Cerebellar nuclear complex (tissue), 1 donor: ENCODE measurements around the gene CD2.
"Not testable (repeated sequence)": the region's sequence is repeated elsewhere in the genome, so short reads cannot be mapped to it uniquely, and the experiment has no call there.

Experiments
- DNase-seq, 2 experiments: peaks; one replicate each; lab custom pipeline; 2025; lab: John Stamatoyannopoulos, UW

Gene CD2

DNA sequence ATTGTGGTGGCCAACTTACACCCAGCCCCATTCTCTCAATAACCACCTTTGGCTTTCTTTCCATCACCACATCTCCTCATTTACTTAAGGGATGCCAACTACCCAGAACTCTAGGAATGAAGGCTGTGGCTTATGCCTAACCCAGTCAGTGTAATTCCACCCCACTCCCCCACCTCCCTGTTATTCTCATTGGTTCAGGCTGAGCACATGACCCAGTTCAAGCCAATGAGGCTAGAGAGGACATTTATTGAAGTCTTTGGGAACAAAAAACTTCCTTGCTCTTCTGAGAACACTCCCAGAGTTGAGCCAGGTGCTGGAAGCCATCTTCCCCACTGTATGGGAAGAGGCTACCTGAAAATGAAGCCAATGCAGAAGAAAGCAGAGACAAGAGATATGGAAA, 22.8 kb upstream of the CD2 start:
- DNase-seq = no peak

DNA sequence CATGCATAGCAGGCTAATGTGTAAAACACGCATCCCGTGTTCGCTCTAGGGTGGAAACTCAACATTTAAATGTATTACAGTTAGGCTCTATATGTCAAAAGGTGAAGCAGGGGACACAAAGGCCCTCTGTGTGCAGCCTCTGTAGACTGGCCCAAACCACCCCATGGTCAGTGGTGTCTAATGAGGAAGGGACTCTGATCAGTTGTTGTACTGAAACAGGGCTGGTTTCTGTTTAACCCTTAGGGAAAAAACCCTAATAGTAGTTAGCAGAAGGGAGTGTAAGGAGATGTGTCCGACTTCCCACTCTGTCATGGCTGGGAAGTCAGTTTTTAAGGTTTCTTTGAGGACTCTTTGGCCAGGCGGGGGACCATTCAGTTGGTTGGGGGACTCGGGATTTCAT, 21.5 kb upstream of the CD2 start:
- DNase-seq = no peak

DNA sequence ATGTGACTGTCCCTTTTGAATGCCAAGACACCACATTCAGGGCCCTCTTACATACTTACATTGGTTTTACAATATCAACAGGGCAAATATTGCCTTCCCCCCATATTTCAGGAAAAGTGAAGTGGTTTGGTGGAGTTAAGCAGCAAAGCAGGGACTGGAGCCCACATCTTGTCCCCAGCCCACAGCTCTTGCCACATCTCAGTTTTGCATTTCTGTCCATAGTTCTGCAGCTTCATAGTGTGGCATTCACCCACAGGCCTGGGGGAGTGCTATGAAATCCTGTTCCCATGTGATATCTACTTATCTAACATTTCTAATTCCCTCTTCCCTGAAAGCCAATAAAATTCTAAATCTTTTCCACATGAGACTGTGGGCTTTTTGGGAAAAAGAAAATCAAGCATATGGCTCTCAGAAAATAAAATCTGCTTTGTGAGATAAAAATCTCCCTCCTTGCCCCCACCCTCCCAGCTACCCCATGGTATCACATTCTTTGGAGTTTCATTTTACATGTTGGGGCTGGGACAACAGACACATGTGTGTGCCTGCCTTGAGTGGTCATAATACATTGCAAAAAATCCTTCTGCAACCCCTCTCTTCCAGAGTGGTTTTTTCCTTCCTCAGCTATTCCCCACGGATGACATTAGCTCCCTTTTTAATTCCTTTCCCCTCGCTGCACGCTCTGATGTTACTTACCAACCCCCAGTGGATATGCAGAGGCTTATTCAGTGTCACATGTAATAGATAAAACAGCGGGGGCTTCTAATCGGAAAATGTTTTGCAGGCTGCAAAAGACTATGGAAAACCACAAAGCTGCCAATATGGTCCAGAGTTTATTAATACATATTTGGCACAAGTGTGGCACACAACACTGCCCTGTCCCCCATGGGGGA, 20.5 kb upstream of the CD2 start:
- DNase-seq = no peak

DNA sequence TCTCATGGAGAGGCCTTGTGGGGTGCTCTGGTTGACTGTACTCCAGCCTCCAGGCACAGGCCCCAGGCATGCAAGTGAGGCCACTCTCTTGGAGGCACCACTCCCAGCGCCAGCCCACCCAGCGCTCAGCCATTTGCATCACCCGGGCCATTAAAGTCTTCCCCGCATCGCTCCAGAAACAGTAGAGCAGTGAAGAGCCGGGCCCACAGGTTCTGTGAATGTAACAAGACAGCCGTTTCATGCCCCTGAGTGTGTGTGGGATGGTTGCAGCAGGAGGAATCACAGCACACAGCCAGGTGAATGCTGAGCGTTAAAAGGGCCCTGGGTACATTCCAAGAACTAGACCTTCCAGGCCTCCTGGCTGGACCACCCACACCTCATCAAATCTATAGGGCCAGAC, 19.0 kb upstream of the CD2 start:
- DNase-seq = no peak

DNA sequence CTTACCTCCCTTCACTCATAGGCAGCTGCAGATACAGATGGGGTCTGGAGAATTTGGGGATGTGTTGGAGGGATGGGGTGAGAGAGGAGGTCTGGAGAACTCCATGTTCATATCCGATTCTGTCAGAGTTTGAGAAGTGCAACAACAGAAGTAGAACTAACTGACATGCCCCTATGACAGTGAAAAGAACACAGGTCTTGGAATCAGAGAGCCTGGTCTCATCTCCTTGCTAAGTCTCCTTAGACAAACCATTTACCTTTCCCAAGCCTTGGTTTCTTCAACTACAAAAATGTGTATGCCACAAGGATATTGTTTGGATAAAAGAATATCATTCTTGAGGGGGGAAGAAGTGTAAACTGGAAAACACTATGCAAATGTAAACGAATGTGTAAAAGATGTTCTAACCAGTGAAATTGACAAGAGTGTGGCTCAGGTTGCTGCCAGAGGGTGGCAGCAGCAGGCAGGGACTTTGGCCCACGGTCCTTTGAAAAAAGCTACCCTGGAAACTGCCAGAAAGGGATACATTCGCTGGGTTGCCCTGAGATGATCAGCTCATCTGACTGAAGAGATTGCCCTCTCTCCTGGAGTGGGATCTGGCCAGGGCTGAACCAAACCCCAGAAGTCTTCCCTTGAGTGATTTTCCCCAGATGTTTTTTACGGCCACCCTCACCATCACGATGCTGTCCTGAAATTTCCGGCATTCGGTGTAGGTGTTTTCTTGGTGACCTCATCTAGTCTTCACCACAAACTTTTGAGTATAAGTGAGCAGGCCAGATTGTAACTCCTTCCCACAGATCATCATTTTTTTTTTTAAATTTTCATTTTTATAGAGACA, 17.0 kb upstream of the CD2 start:
- no peak for DNase-seq

DNA sequence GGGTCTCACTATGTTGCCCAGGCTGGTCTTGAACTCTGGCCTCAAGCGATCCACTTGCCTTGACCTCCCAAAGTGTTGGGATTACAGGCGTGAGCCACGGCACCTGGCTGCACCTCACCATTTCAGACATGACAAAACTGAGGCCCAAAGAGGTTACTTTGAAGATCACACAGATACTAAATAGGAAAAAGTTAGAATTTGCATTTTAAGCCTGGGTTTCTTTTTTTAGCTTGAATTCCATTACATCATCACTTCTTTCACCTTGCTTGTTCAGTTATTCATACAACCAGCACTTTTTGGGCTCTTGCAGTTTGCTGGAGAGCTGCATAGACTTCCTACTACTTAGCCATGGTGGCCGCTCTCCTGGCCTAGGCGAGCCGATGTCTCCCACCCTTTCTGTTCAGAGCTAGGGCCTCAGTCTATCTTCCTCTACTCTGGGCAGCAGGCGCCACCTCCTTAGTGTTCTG, 16.3 kb upstream of the CD2 start:
- DNase-seq = no peak

DNA sequence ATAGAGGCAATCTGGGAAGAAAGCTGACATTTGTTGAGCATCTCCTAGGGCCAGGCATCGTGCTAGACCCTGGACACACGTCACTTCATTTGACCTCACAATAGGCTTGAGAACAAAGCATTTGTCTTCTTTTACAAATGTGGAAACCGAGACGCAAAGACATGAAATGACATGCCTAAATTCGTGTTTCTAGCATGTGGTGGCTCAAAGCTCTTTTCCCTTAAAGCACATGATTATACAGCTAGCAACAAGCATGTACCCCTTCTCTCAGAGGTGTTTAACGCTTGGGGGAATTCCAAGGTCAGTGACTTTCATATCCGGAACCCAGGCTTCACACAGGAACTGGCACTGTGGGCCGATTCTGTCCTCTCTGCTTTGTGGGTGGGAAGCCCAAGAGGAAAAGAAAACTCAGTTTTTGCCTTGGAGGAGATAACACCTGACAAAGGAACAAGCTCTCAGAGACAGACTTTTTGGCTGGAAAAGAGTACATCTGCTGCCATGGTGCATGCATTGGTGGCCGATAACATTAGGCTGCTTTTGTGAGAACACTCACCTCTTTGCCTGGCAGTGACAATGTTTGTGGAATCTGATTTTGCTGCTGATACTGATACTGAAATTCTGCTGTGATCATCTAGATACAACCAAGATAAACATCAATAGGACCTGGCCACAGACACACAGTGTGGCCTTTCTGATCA, 15.4 kb upstream of the CD2 start:
- DNase-seq = no peak

DNA sequence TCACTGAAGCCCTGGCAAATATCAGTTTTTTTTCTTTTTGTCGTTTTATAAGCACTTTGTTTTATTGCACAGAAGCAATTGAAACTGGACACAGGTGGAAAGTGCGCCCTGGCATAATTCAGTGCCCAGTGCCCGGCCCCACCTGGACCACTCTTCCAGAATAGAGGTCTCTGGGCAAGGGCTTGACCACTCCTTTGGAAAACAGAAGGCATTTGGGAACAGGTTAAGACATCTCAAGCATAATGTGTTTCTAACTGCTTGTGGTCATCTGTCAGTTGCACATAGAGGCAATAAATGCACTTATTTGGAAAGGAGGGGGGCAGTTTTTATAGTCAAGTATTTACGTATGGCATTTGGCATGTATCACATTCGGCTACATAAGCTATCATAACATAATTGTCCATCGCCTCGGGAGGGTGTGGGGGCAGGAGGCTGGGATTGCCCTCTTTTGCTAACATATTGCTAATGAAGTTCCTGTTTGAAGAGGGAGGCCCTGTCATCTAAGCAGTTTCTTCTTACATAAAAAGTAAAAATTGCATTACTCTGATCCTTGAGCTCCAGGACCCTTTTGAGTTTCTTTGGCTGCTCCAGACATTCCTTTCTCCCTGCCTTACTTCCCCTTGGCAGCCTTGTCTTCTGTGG, 14.7 kb upstream of the CD2 start:
- no peak for DNase-seq

DNA sequence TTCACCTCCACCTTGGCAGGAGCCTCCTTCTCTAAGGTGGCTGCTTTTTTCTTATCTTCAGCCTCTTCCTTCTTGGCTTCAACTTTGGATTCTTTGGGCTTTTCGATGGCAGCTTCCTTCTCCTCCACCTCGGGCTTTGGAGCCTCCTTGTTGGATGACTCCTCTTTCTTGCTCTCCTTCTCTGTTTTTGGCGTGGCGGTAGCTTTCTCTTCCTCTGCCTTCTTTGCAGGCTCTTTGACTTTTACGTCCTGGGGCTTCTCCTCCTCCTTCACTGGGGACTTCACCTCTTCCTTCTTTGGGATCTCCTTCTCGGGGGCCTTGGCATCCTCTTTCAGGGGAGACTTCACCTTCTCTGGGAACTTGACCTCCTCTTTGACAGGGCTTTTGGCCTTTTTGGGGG, 13.9 kb upstream of the CD2 start:
- no peak for DNase-seq

DNA sequence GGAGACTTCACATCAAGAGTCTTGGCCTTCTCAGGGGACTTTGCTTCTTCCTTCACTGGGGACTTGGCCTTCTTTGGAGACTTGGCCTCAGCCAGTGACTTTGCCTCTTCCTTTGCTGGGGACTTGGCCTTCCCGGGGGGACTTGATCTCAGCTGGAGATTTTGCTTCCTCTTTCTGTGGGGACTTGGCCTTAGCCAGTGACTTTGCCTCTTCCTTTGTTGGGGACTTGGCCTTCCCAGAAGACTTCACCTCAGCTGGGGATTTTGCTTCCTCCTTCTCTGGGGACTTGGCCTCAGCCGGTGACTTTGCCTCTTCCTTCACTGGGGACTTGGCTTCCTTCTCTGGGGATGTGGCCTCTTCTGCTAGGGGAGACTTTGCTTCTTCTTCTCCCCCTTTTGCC, 13.5 kb upstream of the CD2 start:
- DNase-seq = no peak

DNA sequence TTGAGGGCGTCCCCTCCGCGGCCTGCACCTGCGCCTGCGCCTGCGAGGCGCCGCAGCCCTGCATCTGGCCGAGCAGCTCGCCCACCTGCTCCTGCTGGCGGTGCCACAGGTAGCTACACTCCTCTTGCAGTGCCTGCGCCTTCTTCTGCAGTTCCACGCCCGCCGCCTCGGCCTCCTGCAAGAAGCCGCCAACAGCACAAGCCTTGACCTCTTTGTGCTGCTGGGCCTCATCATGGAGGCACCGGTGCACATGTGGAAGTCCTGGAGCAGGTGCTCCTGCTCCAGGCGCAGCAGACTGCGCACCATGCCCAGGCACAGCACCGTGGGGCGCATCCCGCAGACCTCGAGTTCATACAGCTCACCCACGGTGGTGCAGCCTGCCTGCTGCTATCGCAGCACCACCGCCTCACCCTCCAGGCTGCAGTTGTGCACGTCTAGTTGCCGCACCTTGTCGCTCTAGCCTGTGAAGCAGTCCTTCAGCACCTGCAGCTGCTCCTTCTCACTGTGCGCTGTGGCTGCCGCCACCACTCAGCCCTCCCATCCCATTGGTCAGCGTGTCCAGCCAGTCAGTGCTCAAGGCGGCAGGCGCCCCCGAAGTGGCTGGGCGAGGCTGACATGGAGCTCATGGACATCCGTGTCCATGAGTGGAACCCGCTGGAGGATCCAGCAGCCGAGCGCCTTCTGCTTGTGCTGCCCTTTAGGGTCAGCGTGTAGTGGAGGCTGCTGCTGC, 12.2 kb upstream of the CD2 start:
- no peak for DNase-seq

DNA sequence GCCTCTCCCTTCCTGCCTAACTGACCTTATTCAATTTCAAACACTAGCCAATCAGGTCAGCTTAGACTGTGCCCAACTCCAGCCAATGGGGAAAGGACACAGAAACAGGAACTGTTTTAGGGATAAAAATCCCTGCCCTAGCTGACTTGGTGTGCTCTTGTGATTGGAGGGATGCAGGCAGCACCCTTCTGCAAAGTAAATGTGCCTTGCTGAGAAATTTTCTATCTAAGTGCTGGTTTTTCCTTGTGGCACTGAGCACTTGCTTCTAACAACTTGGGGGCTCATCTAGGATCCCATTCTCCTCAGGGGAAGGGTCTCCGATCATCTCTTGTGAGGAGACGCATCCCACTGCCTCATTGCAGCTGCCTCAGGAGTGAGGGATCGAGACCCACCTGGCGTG, 10.7 kb upstream of the CD2 start:
- no peak for DNase-seq

DNA sequence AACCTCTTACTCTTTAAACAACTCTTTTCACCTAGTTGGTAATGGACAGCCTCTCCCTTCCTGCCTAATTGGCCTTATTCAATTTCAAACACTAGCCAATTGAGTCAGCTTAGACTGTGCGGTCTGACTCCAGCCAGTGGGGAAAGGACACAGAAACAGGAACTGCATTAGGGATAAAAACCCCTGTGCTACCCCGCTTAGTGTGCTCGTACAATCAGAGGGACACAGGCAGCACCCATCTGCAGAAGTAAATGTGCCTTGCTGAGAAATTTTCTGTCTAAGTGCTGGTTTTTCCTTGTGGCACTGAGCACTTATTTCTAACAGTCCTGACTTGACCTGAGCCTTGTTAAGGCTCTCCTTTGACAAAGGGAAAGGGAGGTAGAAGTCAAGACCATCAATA, 6.0 kb upstream of the CD2 start:
- no peak for DNase-seq

DNA sequence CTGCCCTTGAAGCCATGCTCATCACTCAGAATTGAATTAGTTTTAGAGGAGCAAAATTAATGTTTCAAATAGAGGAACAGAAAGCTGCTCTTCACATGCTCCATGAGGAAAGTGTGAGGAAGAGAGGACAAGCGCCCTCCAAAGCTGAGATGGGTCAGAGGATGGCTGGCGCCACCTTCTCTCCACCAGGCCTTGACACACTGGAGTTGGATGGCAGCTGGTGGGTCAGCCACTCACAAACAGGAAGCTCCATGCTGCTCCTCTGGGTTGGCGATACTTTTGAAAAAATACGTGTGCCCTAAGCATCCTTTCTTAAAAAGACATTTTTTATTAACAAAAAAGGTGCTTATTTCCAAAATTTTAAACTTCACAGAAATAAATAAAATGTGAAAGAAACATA, 3.1 kb upstream of the CD2 start:
- DNase-seq = no peak

DNA sequence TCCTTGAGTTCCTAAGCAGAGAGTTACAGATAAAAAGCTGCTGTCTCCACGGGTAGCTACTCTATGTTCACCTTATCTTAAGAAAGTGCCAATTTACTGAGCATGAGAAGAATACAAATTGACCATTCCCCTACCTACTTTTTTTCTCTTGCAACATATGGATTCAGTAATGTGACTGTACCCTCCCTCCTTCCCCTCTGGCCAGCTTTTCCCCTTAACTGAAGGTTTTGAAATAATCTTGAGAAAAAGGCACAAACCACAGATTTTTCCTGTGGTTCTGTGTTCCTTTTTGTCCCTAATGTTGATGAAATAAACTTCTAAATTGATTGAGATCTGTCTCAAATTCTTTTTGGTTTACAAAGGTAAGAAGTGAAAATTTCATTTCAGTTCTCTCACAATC, 2.6 kb upstream of the CD2 start:
- no peak for DNase-seq

DNA sequence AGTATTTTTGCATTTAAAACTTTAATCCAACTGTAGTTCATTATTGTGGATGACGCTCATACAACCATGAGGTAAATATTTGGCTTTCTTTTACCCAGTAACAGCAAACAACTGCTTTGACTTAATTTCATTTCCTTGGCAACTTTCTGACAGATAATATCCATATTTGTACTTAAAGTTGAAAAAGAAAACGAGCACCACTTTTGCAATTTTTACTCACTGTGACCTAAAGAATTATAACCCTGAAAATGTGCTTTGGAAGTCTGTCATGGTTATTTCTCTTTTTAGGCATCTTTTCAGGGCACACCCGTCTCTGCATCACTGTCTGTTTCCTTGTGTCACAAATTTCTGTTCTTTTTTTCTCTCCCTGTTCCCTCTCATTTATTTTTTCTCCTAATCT, 918 bp upstream of the CD2 start:
- DNase-seq = no peak

DNA sequence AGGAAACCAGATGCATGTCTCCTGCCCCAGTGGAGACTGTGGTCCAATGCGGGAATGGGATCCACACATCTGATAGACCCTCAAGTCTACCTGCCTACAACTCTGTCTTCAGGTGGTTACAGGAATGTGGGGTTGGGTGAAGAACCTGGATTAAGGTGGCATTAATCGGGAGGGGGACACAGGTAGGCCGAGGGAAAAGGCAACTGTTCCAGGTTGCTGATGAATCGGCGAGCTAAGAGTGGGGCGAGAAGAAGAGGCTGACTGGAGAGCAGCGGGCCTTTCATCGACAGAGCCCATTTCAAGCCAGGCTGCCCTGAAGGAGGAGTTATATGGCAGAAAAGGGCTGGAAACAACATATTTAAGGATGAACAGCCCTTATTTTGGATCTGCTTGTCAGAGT, 836 bp downstream of the CD2 start:
- no peak for DNase-seq

DNA sequence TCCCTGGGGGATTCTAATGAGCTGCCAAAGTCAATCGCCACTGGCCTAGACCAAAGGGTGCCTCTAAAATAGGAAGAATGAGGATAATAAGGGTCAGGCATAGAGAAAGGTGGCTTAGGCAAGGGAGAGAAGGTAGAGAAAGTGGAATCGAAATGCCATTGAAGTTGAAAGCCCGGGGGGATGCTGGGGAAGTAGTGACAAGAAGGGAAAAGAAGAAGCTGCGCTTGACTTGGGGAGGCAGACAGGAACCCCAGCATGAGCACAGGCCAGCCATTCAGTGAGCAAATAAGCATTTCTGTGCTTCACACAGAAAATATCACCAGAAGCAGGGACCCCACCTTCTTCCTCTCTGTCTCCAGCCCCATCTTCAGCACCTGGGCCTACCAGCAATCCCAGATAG, 1.5 kb downstream of the CD2 start:
- no peak for DNase-seq

DNA sequence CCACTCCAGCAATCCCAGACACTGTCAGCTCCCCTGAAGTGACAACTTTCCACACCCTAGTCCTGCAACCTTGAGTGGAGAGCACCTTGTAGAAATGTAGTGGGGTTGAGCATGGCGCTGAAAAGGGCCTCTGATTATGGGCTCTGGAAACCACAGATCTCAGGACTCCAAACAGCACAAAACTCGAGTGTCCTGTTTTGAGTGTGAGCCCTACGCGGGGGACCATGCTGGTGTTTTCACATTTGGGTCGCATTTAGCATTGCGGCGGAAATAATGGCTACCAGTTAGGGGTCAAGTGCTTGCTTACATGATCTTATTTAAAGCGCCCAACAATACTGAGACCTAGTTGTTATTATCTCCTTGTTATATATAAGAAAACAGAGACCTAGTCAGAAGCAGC, 1.9 kb downstream of the CD2 start:
- not testable (repeated sequence) for DNase-seq

DNA sequence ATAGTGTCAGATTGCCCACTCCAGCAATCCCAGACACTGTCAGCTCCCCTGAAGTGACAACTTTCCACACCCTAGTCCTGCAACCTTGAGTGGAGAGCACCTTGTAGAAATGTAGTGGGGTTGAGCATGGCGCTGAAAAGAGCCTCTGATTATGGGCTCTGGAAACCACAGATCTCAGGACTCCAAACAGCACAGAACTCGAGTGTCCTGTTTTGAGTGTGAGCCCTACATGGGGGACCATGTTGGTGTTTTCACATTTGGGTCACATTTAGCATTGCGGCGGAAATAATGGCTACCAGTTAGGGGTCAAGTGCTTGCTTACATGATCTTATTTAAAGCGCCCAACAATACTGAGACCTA, 4.2 kb downstream of the CD2 start:
- DNase-seq = not testable (repeated sequence)

DNA sequence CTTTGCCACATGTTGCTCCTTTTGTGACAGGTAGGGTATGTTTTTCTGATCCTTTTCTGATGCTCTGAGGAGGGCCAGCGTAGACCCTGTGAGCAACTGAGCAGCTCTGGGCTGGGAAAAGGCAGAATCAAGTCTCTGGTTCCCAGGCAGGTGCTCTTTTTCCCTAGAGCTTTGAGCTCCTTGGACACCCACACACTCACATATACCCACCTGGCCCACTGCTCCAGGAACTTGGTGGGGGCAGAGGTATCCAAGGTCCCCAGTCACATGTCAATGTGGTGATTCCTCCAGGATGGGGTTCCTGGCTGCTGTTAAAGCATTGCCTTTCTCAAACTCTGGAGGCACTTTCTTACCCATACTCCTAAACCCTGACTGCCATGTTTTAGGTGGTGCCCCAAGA, 5.4 kb downstream of the CD2 start:
- no peak for DNase-seq

DNA sequence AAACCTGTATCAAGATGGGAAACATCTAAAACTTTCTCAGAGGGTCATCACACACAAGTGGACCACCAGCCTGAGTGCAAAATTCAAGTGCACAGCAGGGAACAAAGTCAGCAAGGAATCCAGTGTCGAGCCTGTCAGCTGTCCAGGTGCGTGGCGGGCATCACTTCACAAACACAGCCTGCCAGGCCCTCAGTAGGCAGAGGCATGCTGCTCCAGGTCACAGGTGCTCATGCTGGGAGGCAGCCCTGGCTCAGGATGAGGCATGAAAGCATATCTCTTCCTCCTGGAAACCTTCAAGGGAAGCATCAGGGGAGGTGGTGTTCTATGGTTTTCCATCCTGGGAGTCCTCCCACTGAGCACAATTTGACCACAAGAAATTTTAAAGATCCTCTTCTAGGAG, 6.3 kb downstream of the CD2 start:
- DNase-seq = no peak
